Inflammatory macrophage treated with lipopolysaccharide for 4 hours (primary cell): ENCODE data around the gene RNF4.
"Not testable (repeated sequence)": the region's sequence is repeated elsewhere in the genome, so short reads cannot be mapped to it uniquely, and the experiment has no call there.

Experiments used
- DNase-seq: peaks from one replicate; pipeline ENCODE4 v3.0.0-alpha.2; 2020

The RNF4 gene

GRCh38 chr4:2458546-2459491 is 10.1 kb upstream of the RNF4 start:
- DNase-seq, result no peak

GRCh38 chr4:2459589-2460349 is 9.1 kb upstream of the RNF4 start:
- DNase-seq, result no peak

GRCh38 chr4:2461246-2461960 is 7.5 kb upstream of the RNF4 start:
- no peak for DNase-seq

- peak; percentile 59 for DNase-seq
Observed at GRCh38 chr4:2462218-2462991, 6.5 kb upstream of the RNF4 start.

- no peak for DNase-seq
Observed at GRCh38 chr4:2462992-2463762, 5.7 kb upstream of the RNF4 start.

GRCh38 chr4:2465032-2465431 is 3.9 kb upstream of the RNF4 start:
- no peak for DNase-seq

- not testable (repeated sequence) for DNase-seq
Observed at GRCh38 chr4:2465544-2465943, 3.4 kb upstream of the RNF4 start.

- peak; percentile 50 for DNase-seq
Observed at GRCh38 chr4:2469192-2469984, 482 bp downstream of the RNF4 start.

GRCh38 chr4:2470791-2471190 is 1.9 kb downstream of the RNF4 start:
- DNase-seq, result no peak

GRCh38 chr4:2472187-2472586 is 3.3 kb downstream of the RNF4 start:
- DNase-seq, result peak; percentile 39

- DNase-seq, result no peak
Observed at GRCh38 chr4:2478229-2478628, 9.3 kb downstream of the RNF4 start.

GRCh38 chr4:2480649-2481048 is 11.7 kb downstream of the RNF4 start:
- DNase-seq, result no peak

GRCh38 chr4:2482192-2482591 is 13.3 kb downstream of the RNF4 start:
- DNase-seq, result no peak

GRCh38 chr4:2482693-2483092 is 13.8 kb downstream of the RNF4 start:
- no peak for DNase-seq

- DNase-seq, result no peak
Observed at GRCh38 chr4:2483237-2483636, 14.3 kb downstream of the RNF4 start.

GRCh38 chr4:2484185-2484584 is 15.3 kb downstream of the RNF4 start:
- DNase-seq, result no peak

- peak; percentile 94 for DNase-seq
Observed at GRCh38 chr4:2484993-2485392, 16.1 kb downstream of the RNF4 start.

GRCh38 chr4:2485956-2486355 is 17.1 kb downstream of the RNF4 start:
- peak; percentile 56 for DNase-seq

- no peak for DNase-seq
Observed at GRCh38 chr4:2486981-2487380, 18.1 kb downstream of the RNF4 start.

GRCh38 chr4:2487632-2488031 is 18.7 kb downstream of the RNF4 start:
- DNase-seq, result peak; percentile 69
